Measurements from ENCODE around the gene TDRD10.

GRCh38 chr1:154557939-154558719 lies 56.1 kb downstream of the TDRD10 start, which contains the start of gene UBE2Q1:
- TF ChIP-seq, protein P1, sequence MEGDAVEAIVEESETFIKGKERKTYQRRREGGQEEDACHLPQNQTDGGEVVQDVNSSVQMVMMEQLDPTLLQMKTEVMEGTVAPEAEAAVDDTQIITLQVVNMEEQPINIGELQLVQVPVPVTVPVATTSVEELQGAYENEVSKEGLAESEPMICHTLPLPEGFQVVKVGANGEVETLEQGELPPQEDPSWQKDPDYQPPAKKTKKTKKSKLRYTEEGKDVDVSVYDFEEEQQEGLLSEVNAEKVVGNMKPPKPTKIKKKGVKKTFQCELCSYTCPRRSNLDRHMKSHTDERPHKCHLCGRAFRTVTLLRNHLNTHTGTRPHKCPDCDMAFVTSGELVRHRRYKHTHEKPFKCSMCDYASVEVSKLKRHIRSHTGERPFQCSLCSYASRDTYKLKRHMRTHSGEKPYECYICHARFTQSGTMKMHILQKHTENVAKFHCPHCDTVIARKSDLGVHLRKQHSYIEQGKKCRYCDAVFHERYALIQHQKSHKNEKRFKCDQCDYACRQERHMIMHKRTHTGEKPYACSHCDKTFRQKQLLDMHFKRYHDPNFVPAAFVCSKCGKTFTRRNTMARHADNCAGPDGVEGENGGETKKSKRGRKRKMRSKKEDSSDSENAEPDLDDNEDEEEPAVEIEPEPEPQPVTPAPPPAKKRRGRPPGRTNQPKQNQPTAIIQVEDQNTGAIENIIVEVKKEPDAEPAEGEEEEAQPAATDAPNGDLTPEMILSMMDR (IDR thresholded peaks at IDR 0.05), result no peak
- TF ChIP-seq EP300 (IDR thresholded peaks at IDR 0.05), result no peak
- TF ChIP-seq POLR2A (IDR thresholded peaks at IDR 0.05; ENCODE audit: low read depth), result no peak

All from esophagus muscularis mucosa (tissue), 4 donors.